GM21515 (cell line): ENCODE results near the gene L1CAM.

ENCODE experiments used
- ATAC-seq: cut with Tn5 transposase; IDR thresholded peaks from one replicate; pipeline ENCODE4 v1.9.1; 2021; ENCODE audit not compliant: unreplicated experiment

L1CAM gene

GRCh38 chrX:153879741-153880439, 6.1 kb downstream of the L1CAM start:
- no peak for ATAC-seq

- no peak for ATAC-seq
These were observed 6.9 kb downstream of the L1CAM start for GRCh38 chrX:153878969-153879653.

- ATAC-seq, result no peak
These were observed 7.6 kb downstream of the L1CAM start for GRCh38 chrX:153878345-153878744.

- no peak for ATAC-seq
These were observed 8.3 kb downstream of the L1CAM start for GRCh38 chrX:153877571-153878261.

- no peak for ATAC-seq
These were observed 9.9 kb downstream of the L1CAM start for GRCh38 chrX:153876112-153876491.

GRCh38 chrX:153875391-153876111, 10.4 kb downstream of the L1CAM start:
- ATAC-seq, result no peak

GRCh38 chrX:153874366-153875125, 11.4 kb downstream of the L1CAM start:
- no peak for ATAC-seq

- ATAC-seq, result no peak
These were observed 11.9 kb downstream of the L1CAM start for GRCh38 chrX:153874085-153874365.

- no peak for ATAC-seq
These were observed 12.5 kb downstream of the L1CAM start for GRCh38 chrX:153873282-153874084.

- no peak for ATAC-seq
These were observed 13.8 kb downstream of the L1CAM start for GRCh38 chrX:153871946-153872878.

GRCh38 chrX:153871451-153871850, 14.5 kb downstream of the L1CAM start:
- ATAC-seq, result no peak

- ATAC-seq, result no peak
These were observed 15.1 kb downstream of the L1CAM start for GRCh38 chrX:153870791-153871360.

GRCh38 chrX:153870288-153870690, 15.7 kb downstream of the L1CAM start:
- ATAC-seq, result no peak

GRCh38 chrX:153869473-153870287, 16.3 kb downstream of the L1CAM start:
- no peak for ATAC-seq

GRCh38 chrX:153868576-153869472, 17.1 kb downstream of the L1CAM start:
- no peak for ATAC-seq

GRCh38 chrX:153867671-153868070, 18.3 kb downstream of the L1CAM start:
- ATAC-seq, result no peak

GRCh38 chrX:153867139-153867538, 18.8 kb downstream of the L1CAM start:
- ATAC-seq, result no peak
